OCI-LY7 (cell line): ENCODE measurements around the gene HEPACAM. TPM values are rescaled to one million over a fixed set of nuclear protein-coding genes. Genes with fewer than 3 reads are reported as not detected.

Experiments used
- Bru-seq: library from RNA; stranded (reverse); fragments of 400-500 nt; gene quantifications from one replicate; lab custom pipeline; 2021; lab: Mats Ljungman, UMichigan
- BruChase-seq, 2 experiments: library from RNA; stranded (reverse); fragments of 400-500 nt; gene quantifications; one replicate each; lab custom pipeline; 2021; lab: Mats Ljungman, UMichigan
- BruUV-seq: library from RNA; stranded (reverse); fragments of 400-500 nt; replicated peaks from 2 replicates; lab custom pipeline; 2021; lab: Mats Ljungman, UMichigan
- CTCF ChIA-PET: fragments of 300-600 bp; sonication (Branson Sonifier 250); formaldehyde crosslinking; loops from one replicate; lab custom pipeline; 2022; ENCODE audit warnings: antibody characterized with exemption; ENCODE audit not compliant: unreplicated experiment; lab: Charles Lee
- POLR2A ChIA-PET: fragments of 300-600 bp; sonication (Branson Sonifier 250); formaldehyde crosslinking; loops from one replicate; lab custom pipeline; 2022; ENCODE audit warnings: antibody characterized with exemption; lab: Charles Lee
- DNase-seq: peaks from one replicate; pipeline ENCODE4 v3.0.0-alpha.2; 2015; ENCODE audit warnings: low spot score
- H2AFZ ChIP-seq: fragments of 200-600 bp; sonication (generic), shearing (Covaris generic); 2 replicates; pipeline ENCODE4 v1.6.1; 2014; ENCODE audit warnings: mild to moderate bottlenecking, antibody characterized with exemption, low read length, moderate library complexity
- H3K27ac ChIP-seq: fragments of 200-600 bp; sonication (generic); 2 replicates; pipeline ENCODE4 v1.5.1; 2014; ENCODE audit warnings: mixed run types, low read depth, mild to moderate bottlenecking, moderate library complexity, low read length, inconsistent platforms; ENCODE audit not compliant: poor library complexity, severe bottlenecking
- H3K36me3 ChIP-seq: fragments of 200-600 bp; sonication (generic); 2 replicates; pipeline ENCODE4 v1.6.1; 2014; ENCODE audit warnings: mild to moderate bottlenecking, antibody characterized with exemption, low read length, moderate library complexity, mixed read lengths; ENCODE audit not compliant: insufficient read depth
- H3K4me1 ChIP-seq: fragments of 200-600 bp; sonication (generic); 2 replicates; pipeline ENCODE4 v1.5.1; 2014; ENCODE audit warnings: mild to moderate bottlenecking, low read length; ENCODE audit not compliant: insufficient read depth, poor library complexity, severe bottlenecking
- H3K4me2 ChIP-seq: fragments of 200-600 bp; sonication (generic); 2 replicates; pipeline ENCODE4 v1.6.1; 2014; ENCODE audit warnings: mild to moderate bottlenecking, low read length
- H3K4me3 ChIP-seq: fragments of 200-600 bp; sonication (generic); 2 replicates; pipeline ENCODE4 v1.5.1; 2014; ENCODE audit warnings: mild to moderate bottlenecking, low read depth, low read length; ENCODE audit not compliant: poor library complexity, severe bottlenecking
- H3K79me2 ChIP-seq: fragments of 200-600 bp; sonication (generic); 2 replicates; pipeline ENCODE4 v1.6.1; 2016; ENCODE audit warnings: low read depth, mild to moderate bottlenecking, low read length, moderate library complexity, mixed read lengths; ENCODE audit not compliant: insufficient read depth
- H3K9me2 ChIP-seq: fragments of 200-600 bp; sonication (generic); 2 replicates; pipeline ENCODE4 v1.6.1; 2016; ENCODE audit warnings: mild to moderate bottlenecking, low read length, mixed read lengths; ENCODE audit not compliant: insufficient read depth
- H3K9me3 ChIP-seq: fragments of 200-600 bp; sonication (generic); 2 replicates; pipeline ENCODE4 v1.6.1; 2014; ENCODE audit warnings: mild to moderate bottlenecking, mixed run types, low read length, mixed read lengths
- H4K20me1 ChIP-seq: fragments of 200-600 bp; sonication (generic); 2 replicates; pipeline ENCODE4 v1.6.1; 2014; ENCODE audit warnings: mild to moderate bottlenecking, antibody characterized with exemption, low read length, moderate library complexity, mixed read lengths; ENCODE audit not compliant: insufficient read depth
- CTCF ChIP-seq: fragments of 200-600 bp; sonication (generic); conservative IDR thresholded peaks from 2 replicates; pipeline ENCODE4 v1.5.1; 2014; ENCODE audit warnings: mild to moderate bottlenecking, antibody characterized with exemption, low read length, moderate library complexity, mixed read lengths
- EZH2phosphoT487 ChIP-seq: fragments of 200-600 bp; sonication (generic); IDR thresholded peaks from 2 replicates; pipeline ENCODE4 v1.6.1; 2018; ENCODE audit warnings: low read depth, borderline replicate concordance, mild to moderate bottlenecking, mixed run types, antibody characterized with exemption, low read length, moderate library complexity, mixed read lengths
- intact Hi-C: fragments of 100-400 bp; cut with micrococcal nuclease; formaldehyde crosslinking; loops from one replicate; pipeline ENCODE4 v1.10.0; 2022; ENCODE audit not compliant: unreplicated experiment
- long read RNA-seq: library from polyadenylated mRNA; stranded (forward); transcript quantifications from one replicate; pipeline ENCODE4 v2.0.0, GENCODE V29; 2022
- total RNA-seq, 2 experiments: library from RNA; depleted of rRNA in 1 of 2; stranded (reverse); fragments of >200 nt in 1 of 2; shearing (Covaris generic) in 1 of 2; gene quantifications; 2 replicates each; pipeline ENCODE4 v1.2.3, GENCODE V29; 2014 to 2022

HEPACAM gene
- total RNA-seq (2014; rRNA removed; shearing (Covaris generic)) (not detected in 2 replicates), total RNA-seq (2022) (not detected in 2 replicates), Bru-seq, nascent RNA (percentile 6 among the genes with signal in this experiment), BruChase-seq, experiment 1, labeled RNA remaining after a 6-hour chase (not detected), BruChase-seq, experiment 2, labeled RNA remaining after a 2-hour chase (not detected)
- long read RNA-seq, result 0 reads

DNA sequence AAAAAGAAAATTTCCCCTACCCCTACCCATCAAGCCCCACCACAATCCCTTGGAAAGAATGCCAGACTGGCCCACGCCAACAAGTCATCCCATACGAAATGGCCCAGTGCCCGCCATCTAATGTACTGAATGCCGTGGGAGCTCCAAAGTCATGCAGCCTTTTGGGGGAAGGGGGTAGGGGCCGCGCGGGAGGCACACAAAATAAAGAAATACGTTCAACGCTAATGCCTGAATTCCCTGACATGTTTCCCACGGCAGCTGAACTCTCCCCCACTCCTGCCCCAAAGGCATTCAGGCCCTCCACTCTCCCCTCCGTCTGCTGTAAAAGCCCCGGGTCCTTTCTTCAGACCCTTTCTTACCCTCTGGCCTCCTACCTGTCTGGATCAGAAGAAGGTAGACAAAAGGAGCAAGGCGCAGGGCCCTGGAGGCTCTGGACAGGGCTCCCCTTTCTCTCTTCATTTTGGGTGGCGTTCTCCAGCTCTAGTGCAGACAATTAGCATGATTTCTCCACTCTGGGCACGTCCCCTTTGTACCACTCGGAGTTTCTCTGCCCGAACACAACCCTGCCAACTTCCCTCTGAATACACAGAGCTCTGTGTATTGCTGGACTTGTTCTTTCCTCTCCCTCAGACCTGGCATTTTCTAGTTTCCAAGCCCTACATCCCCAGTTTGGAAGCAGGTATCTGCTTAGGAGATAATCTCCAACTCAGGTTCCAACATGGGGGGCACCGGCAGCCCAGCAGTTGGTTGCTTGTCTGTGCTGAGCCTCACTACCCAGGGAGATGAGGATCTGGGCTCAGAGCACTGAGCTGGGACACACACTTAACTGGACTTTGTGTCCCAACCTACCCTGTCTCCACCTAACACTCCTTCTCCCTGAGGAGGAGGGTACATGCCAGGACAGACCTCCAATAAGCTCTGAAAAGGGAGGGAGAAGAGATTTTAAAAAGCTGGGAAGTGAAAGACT lies at the start of gene HEPACAM:
Gene HEPACAM (minus strand): TSS at position 500 of the 967 bp plus-strand sequence. CDS start 41 bp downstream, at position 459.
- TF ChIP-seq EZH2phosphoT487, result no peak
- no peak for TF ChIP-seq CTCF
- ChIA-PET POLR2A (interaction anchor here (1.0 kb wide), 1 partner anchor 18 kb away, joined by 8 read pairs; no protein-coding TSS in a partner anchor), CTCF (no interaction called here)
- Histone ChIP-seq H3K27ac (no peak within 1 kb of the TSS), H3K9me3 (no peaks in the 10 kb centered on the region), H3K9me2 (no peaks in the 10 kb centered on the region), H3K4me3 (no peak within 1 kb of the TSS), H3K4me1 (no peaks in the 10 kb centered on the region), H3K79me2 (no peaks in the 10 kb centered on the region), H3K4me2 (no peak within 1 kb of the TSS), H3K36me3 (no peaks in the 10 kb centered on the region), H2AFZ (no peak within 1 kb of the TSS), H4K20me1 (no peaks in the 10 kb centered on the region)
- intact Hi-C loops, result no loop called here
- BruUV-seq, result no TSS peak
- DNase-seq, result no peak

GRCh38 chr11:124984512-124984854 lies 48.6 kb upstream of the HEPACAM start:
- Histone ChIP-seq H3K4me1 (no peaks in the 10 kb centered on the region), H3K27ac (no peak overlapping the region), H2AFZ (no peak overlapping the region), H3K4me2 (no peak overlapping the region), H3K36me3 (peaks cover 25% of the 10 kb centered on the region), H3K9me2 (no peaks in the 10 kb centered on the region), H3K79me2 (no peaks in the 10 kb centered on the region), H3K9me3 (no peaks in the 10 kb centered on the region), H4K20me1 (no peaks in the 10 kb centered on the region), H3K4me3 (no peak overlapping the region)
- ChIA-PET POLR2A (no interaction called here), CTCF (no interaction called here)
- BruUV-seq, result no TSS peak
- intact Hi-C loops, result no loop called here
- TF ChIP-seq CTCF, result no peak
- TF ChIP-seq EZH2phosphoT487, result no peak
- DNase-seq, result no peak
